Measurements from ENCODE around the gene RAB31.

The RAB31 gene

GRCh38 chr18:9787712-9788111 is 79.6 kb downstream of the RAB31 start:
- no peak for ATAC-seq (ENCODE audit: low read depth)
- H3K27ac ChIP-seq (ENCODE audit: poor library complexity, severe bottlenecking): no peak overlapping the region
- no peak for TF ChIP-seq CTCF (IDR thresholded peaks at IDR 0.05; ENCODE audit: poor library complexity, severe bottlenecking)
- no peaks in the 10 kb centered on the region for H3K9me3 ChIP-seq (ENCODE audit: severe bottlenecking)
- no peak for DNase-seq (ENCODE audit: low spot score)
- no peaks in the 10 kb centered on the region for H3K27me3 ChIP-seq (ENCODE audit: insufficient read depth, poor library complexity, severe bottlenecking)
- H3K4me1 ChIP-seq (ENCODE audit: insufficient read depth, poor library complexity, severe bottlenecking): peaks cover 7% of the 10 kb centered on the region
- no peaks in the 10 kb centered on the region for H3K36me3 ChIP-seq (ENCODE audit: low read depth)
- no peak overlapping the region for H3K4me3 ChIP-seq (ENCODE audit: severe bottlenecking)

DNA sequence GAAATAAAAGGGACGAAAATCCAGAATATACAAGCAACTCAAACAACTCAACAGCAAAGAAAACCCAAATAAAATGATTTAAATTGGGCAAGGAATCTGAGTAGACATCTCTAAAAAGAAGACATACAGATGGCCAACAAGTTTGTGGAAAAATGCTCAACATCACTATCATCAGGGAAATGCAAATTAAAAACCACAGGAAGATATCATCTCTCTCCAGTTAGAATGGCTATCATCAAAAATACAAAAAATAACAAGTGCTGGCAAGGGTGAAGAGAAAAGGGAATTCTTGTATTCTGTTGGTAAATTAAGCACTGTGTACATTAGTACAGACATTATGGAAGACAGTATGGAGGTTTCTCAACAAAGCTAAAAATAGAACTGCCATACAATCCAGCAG is 80.0 kb downstream of the RAB31 start:
- Histone ChIP-seq H3K27ac (ENCODE audit: poor library complexity, severe bottlenecking) (no peak overlapping the region), H3K9me3 (ENCODE audit: severe bottlenecking) (no peaks in the 10 kb centered on the region), H3K4me3 (ENCODE audit: severe bottlenecking) (no peak overlapping the region), H3K27me3 (ENCODE audit: insufficient read depth, poor library complexity, severe bottlenecking) (no peaks in the 10 kb centered on the region), H3K4me1 (ENCODE audit: insufficient read depth, poor library complexity, severe bottlenecking) (peaks cover 5% of the 10 kb centered on the region), H3K36me3 (ENCODE audit: low read depth) (no peaks in the 10 kb centered on the region)
- TF ChIP-seq CTCF (IDR thresholded peaks at IDR 0.05; ENCODE audit: poor library complexity, severe bottlenecking): no peak
- no peak for ATAC-seq (ENCODE audit: low read depth)
- DNase-seq (ENCODE audit: low spot score): no peak

DNA sequence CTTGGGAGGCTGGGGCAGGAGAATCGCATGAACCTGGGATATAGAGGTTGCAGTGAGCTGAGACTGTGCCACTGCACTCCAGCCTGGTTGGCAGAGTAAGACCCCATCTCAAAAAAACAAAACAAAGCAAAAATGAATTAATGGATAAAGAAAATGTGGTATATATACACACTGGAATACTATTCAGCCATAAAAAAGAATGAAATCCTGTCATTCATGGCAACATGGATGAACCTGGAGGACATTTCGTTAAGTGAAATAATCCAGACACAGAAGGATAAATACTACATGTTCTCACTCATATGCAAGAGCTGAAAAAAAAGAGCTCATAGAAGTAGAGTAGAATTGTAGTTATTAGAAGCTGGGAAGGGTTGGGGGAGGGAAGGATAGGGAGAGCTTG is 80.8 kb downstream of the RAB31 start:
- DNase-seq (ENCODE audit: low spot score): no peak
- H3K36me3 ChIP-seq (ENCODE audit: low read depth): no peaks in the 10 kb centered on the region
- ATAC-seq (ENCODE audit: low read depth): no peak
- H3K27me3 ChIP-seq (ENCODE audit: insufficient read depth, poor library complexity, severe bottlenecking): no peaks in the 10 kb centered on the region
- no peak overlapping the region for H3K27ac ChIP-seq (ENCODE audit: poor library complexity, severe bottlenecking)
- no peak overlapping the region for H3K4me3 ChIP-seq (ENCODE audit: severe bottlenecking)
- H3K4me1 ChIP-seq (ENCODE audit: insufficient read depth, poor library complexity, severe bottlenecking): peaks cover 5% of the 10 kb centered on the region
- H3K9me3 ChIP-seq (ENCODE audit: severe bottlenecking): no peaks in the 10 kb centered on the region
- TF ChIP-seq CTCF (IDR thresholded peaks at IDR 0.05; ENCODE audit: poor library complexity, severe bottlenecking): no peak

DNA sequence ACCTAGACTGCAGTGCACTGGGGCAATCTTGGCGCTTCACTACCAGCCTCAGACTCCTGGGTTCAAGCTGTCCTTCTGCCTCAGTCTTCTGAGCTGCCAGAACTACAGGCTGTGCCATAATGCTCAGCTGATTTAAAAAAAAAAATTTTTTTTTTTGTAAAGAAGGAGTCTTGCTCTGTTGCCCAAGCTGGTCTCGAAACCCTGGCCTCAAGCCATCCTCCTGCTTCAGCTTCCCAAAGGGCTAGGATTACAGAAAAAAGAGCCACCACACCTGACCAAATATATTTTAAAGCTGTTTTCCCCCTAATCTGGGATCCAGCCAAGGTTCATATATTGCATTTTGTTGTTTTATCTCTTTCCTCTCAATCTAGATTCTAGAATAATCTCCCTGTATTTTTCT is 82.2 kb downstream of the RAB31 start:
- ATAC-seq (ENCODE audit: low read depth) (no peak), DNase-seq (ENCODE audit: low spot score) (no peak)
- no peaks in the 10 kb centered on the region for H3K9me3 ChIP-seq (ENCODE audit: severe bottlenecking)
- peaks cover 5% of the 10 kb centered on the region for H3K4me1 ChIP-seq (ENCODE audit: insufficient read depth, poor library complexity, severe bottlenecking)
- no peak for TF ChIP-seq CTCF (IDR thresholded peaks at IDR 0.05; ENCODE audit: poor library complexity, severe bottlenecking)
- no peak overlapping the region for H3K27ac ChIP-seq (ENCODE audit: poor library complexity, severe bottlenecking)
- H3K36me3 ChIP-seq (ENCODE audit: low read depth): no peaks in the 10 kb centered on the region
- no peaks in the 10 kb centered on the region for H3K27me3 ChIP-seq (ENCODE audit: insufficient read depth, poor library complexity, severe bottlenecking)
- H3K4me3 ChIP-seq (ENCODE audit: severe bottlenecking): no peak overlapping the region

DNA sequence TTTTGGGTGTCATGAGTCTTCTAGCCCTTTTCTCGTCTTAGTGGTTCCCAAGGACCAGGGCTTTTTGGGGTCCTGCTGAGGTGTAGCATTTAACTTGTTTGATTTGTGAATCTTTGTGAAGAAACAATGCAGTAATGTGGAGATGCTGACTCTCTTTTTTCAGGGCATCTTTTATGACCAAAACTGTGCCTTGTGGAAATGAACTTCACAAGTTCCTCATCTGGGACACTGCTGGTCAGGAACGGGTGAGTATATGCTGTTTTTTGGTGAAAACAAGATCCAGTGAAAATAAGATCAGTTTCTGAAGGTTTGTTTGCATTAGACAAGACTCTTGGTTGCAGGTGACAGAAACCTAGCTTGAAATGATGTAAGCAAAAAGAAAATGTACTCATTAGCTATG is 83.9 kb downstream of the RAB31 start:
- ATAC-seq (ENCODE audit: low read depth) (no peak), DNase-seq (ENCODE audit: low spot score) (no peak)
- H3K36me3 ChIP-seq (ENCODE audit: low read depth): no peaks in the 10 kb centered on the region
- no peak for TF ChIP-seq CTCF (IDR thresholded peaks at IDR 0.05; ENCODE audit: poor library complexity, severe bottlenecking)
- peaks cover 5% of the 10 kb centered on the region for H3K4me1 ChIP-seq (ENCODE audit: insufficient read depth, poor library complexity, severe bottlenecking)
- no peaks in the 10 kb centered on the region for H3K27me3 ChIP-seq (ENCODE audit: insufficient read depth, poor library complexity, severe bottlenecking)
- H3K27ac ChIP-seq (ENCODE audit: poor library complexity, severe bottlenecking): no peak overlapping the region
- H3K9me3 ChIP-seq (ENCODE audit: severe bottlenecking): no peaks in the 10 kb centered on the region
- no peak overlapping the region for H3K4me3 ChIP-seq (ENCODE audit: severe bottlenecking)

Data from RWPE2 (cell line).